K562 (cell line): ENCODE results near the gene SLC6A9. TPM values are rescaled to one million over a fixed set of nuclear protein-coding genes. Genes with fewer than 3 reads are reported as not detected.

Experiments
- BRF2 ChIP-seq: IDR thresholded peaks from 3 replicates; pipeline ENCODE4 v1.6.1; 2011; ENCODE audit warnings: borderline replicate concordance, mild to moderate bottlenecking; ENCODE audit not compliant: insufficient read length, insufficient read depth
- EP400 ChIP-seq: fragments of 450-650 bp; IDR thresholded peaks from 2 replicates; pipeline ENCODE4 v1.6.1; 2017; ENCODE audit warnings: antibody characterized with exemption, mild to moderate bottlenecking, moderate library complexity
- FOSL1 ChIP-seq: fragments of 200-800 bp; sonication (Bioruptor generic); conservative IDR thresholded peaks from 2 replicates; pipeline ENCODE4 v1.6.1; 2016; ENCODE audit warnings: missing genetic modification characterization, missing compliant biosample characterization
- FOXA1 ChIP-seq: fragments of 450-650 bp; IDR thresholded peaks from 2 replicates; pipeline ENCODE4 v1.6.1; 2016; ENCODE audit warnings: mild to moderate bottlenecking, borderline replicate concordance
- GATAD2B ChIP-seq: fragments of 450-650 bp; IDR thresholded peaks from 2 replicates; pipeline ENCODE4 v1.6.1; 2017; ENCODE audit warnings: mild to moderate bottlenecking, borderline replicate concordance
- KAT7 ChIP-seq: sonication (generic); formaldehyde crosslinking; IDR thresholded peaks from 2 replicates; pipeline ENCODE4 v1.8.0; 2022; ENCODE audit warnings: missing genetic modification reagents, mild to moderate bottlenecking, borderline replicate concordance
- MEIS2 ChIP-seq: fragments of 450-650 bp; IDR thresholded peaks from 2 replicates; pipeline ENCODE4 v1.6.1; 2014; ENCODE audit warnings: mild to moderate bottlenecking; ENCODE audit not compliant: partially characterized antibody
- NFATC3 ChIP-seq: fragments of 450-650 bp; IDR thresholded peaks from 2 replicates; pipeline ENCODE4 v1.6.1; 2017; ENCODE audit warnings: mild to moderate bottlenecking
- NR0B1 ChIP-seq: fragments of 450-650 bp; IDR thresholded peaks from one replicate; pipeline ENCODE4 v1.6.1; 2018; ENCODE audit warnings: mild to moderate bottlenecking, moderate library complexity; ENCODE audit not compliant: partially characterized antibody
- NR2C1 ChIP-seq, 2 experiments: fragments of 450-650 bp; IDR thresholded peaks; 2 replicates each; pipeline ENCODE4 v1.6.1; 2017; ENCODE audit warnings: mild to moderate bottlenecking in 2 of 2, antibody characterized with exemption in 1 of 2, inconsistent platforms in 1 of 2, missing compliant biosample characterization in 1 of 2, missing genetic modification characterization in 1 of 2
- SMARCC2 ChIP-seq: fragments of 450-650 bp; IDR thresholded peaks from 2 replicates; pipeline ENCODE4 v1.6.1; 2017; ENCODE audit warnings: antibody characterized with exemption, moderate library complexity, mild to moderate bottlenecking, low read depth
- YBX1 ChIP-seq: fragments of 450-650 bp; IDR thresholded peaks from 2 replicates; pipeline ENCODE4 v1.7.1; 2016; ENCODE audit warnings: mild to moderate bottlenecking
- ZNF740 ChIP-seq, 3 experiments: fragments of 200-800 bp in 1 of 3; sonication (Bioruptor generic) in 1 of 3; sonication (generic) in 1 of 3; formaldehyde crosslinking in 1 of 3; IDR thresholded peaks; 2 replicates each; pipeline versions ENCODE4 v1.6.1 to v1.8.0; 2016 to 2022; ENCODE audit warnings: mild to moderate bottlenecking in 2 of 3, missing compliant biosample characterization in 2 of 3, missing genetic modification characterization in 2 of 3, missing genetic modification reagents in 1 of 3
- ZNF780A ChIP-seq: fragments of 250-450 bp; sonication (Bioruptor Pico); IDR thresholded peaks from 2 replicates; pipeline ENCODE4 v1.5.0; 2021; ENCODE audit warnings: mild to moderate bottlenecking
- polyA plus RNA-seq, 8 experiments: library from polyadenylated mRNA; depleted of rRNA in 4 of 8; stranded (reverse) in 5 of 8; unstranded in 3 of 8; fragments of >200 nt; fragmentation: Nextera tagmentation in 2 of 8; fragmentation: Illumina TruSeq in 1 of 8; extraction: Ambion mirVana in 2 of 8; extraction: Trizol in 1 of 8; gene quantifications; 2 replicates each; pipeline versions ENCODE4 v1.2.1 to v1.2.3, GENCODE V29; 2011 to 2014; ENCODE audit warnings: inconsistent platforms in 1 of 8, missing spikeins in 1 of 8
- total RNA-seq, 7 experiments: library from RNA; depleted of rRNA in 6 of 7; stranded (reverse); fragments of >200 nt in 6 of 7; fragmentation: Illumina TruSeq in 2 of 7; extraction: Trizol in 2 of 7; gene quantifications; 2 replicates each; pipeline versions ENCODE4 v1.2.1 to v1.2.3, GENCODE V29; 2011 to 2021; ENCODE audit warnings: low replicate concordance in 1 of 7
- TF ChIP-seq, protein P1 (sequence below): fragments of 200-800 bp; sonication (Bioruptor generic); IDR thresholded peaks from 2 replicates; pipeline ENCODE4 v1.6.1; 2017; ENCODE audit warnings: missing genetic modification characterization, missing compliant biosample characterization

SLC6A9 gene
- total and polyA plus RNA-seq, 9 of the 15 experiments (the other 6 are each of a cell fraction or from before 2014, with no cell fraction given), result 0.17 to 18.7 (median 2.9) TPM

DNA sequence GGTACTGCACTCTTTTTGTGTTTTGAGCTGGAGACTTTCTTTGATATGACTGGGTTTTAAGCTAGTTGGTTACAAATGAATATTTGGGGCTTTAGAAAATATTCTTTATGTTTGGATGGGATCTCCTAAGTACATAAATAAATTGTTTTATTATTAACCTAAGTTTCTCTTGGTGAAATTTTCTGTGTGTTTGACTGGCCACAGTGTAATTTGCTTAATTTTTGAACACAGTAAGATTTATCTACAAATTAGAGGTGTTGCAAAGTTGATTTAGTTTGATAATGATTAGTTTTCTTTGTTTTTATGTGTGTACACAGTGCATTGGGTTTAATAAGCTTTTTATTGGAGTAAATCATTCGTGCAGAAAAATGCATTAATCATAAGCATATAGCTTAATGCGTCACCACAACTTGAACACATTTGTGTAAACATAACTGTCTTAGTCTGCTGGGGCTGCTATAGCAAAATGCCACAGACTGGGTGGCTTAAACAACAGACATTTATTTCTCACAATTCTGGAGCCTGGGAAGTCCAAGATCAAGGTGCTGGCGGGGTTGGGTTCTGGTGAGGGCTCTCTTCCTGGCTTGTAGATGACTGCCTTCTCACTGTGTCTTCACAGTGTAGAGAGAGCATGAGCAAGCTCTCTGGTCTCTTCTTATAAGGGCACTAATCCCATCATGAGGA lies 17.4 kb upstream of the SLC6A9 start (continued):
- TF ChIP-seq BRF2 (no peak), NR0B1 (no peak), YBX1 (no peak), ZNF780A (CRISPR knock-in tag) (no peak), MEIS2 (peak; percentile 47), NR2C1 (IDR thresholded peaks at IDR 0.05) (no peak), NR2C1 (tag; IDR thresholded peaks at IDR 0.05) (0 out of 2 replicates have a peak, but pooled peaks have one; percentile 8), FOSL1 (tag) (peak; percentile 78), EP400 (0 out of 2 replicates have a peak, but pooled peaks have one; percentile 4), KAT7 (CRISPR knock-in tag) (peak; percentile 54; the same call in 1 of the 2 replicates), FOXA1 (no peak), NFATC3 (0 out of 2 replicates have a peak, but pooled peaks have one; percentile 30), ZNF740 (CRISPR knock-in tag; IDR thresholded peaks at IDR 0.05) (no peak), ZNF740 (tag; IDR thresholded peaks at IDR 0.05) (no peak), GATAD2B (0 out of 2 replicates have a peak, but pooled peaks have one; percentile 3), SMARCC2 (0 out of 2 replicates have a peak, but pooled peaks have one; percentile 15)
- TF ChIP-seq, protein P1, sequence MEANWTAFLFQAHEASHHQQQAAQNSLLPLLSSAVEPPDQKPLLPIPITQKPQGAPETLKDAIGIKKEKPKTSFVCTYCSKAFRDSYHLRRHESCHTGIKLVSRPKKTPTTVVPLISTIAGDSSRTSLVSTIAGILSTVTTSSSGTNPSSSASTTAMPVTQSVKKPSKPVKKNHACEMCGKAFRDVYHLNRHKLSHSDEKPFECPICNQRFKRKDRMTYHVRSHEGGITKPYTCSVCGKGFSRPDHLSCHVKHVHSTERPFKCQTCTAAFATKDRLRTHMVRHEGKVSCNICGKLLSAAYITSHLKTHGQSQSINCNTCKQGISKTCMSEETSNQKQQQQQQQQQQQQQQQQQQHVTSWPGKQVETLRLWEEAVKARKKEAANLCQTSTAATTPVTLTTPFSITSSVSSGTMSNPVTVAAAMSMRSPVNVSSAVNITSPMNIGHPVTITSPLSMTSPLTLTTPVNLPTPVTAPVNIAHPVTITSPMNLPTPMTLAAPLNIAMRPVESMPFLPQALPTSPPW (CRISPR knock-in tag), result peak; percentile 7; the same call in 1 of the 2 replicates
